Progenitor cell of endocrine pancreas (in vitro differentiated cells): ENCODE results near the gene PLCH1. TPM values are rescaled to one million over a fixed set of nuclear protein-coding genes. Genes with fewer than 3 reads are reported as not detected.

Experiments used
- DNase-seq: peaks from one replicate; pipeline ENCODE4 v3.0.0; 2021; ENCODE audit warnings: low spot score; ENCODE audit not compliant: unreplicated experiment
- H3K27ac Mint-ChIP-seq: 2 replicates; pipeline ENCODE4 v1.8.0; 2021; ENCODE audit warnings: mild to moderate bottlenecking, moderate library complexity, mixed read lengths
- H3K27me3 Mint-ChIP-seq: 2 replicates; pipeline ENCODE4 v1.8.0; 2021; ENCODE audit warnings: mixed read lengths
- H3K36me3 Mint-ChIP-seq: 2 replicates; pipeline ENCODE4 v1.8.0; 2022; ENCODE audit warnings: mixed read lengths; ENCODE audit not compliant: insufficient read depth
- H3K4me1 Mint-ChIP-seq: 2 replicates; pipeline ENCODE4 v1.8.0; 2021; ENCODE audit warnings: low read depth, mixed read lengths
- H3K4me3 Mint-ChIP-seq: 2 replicates; pipeline ENCODE4 v1.8.0; 2021; ENCODE audit warnings: low read depth, mild to moderate bottlenecking, moderate library complexity, mixed read lengths
- H3K9me3 Mint-ChIP-seq: 2 replicates; pipeline ENCODE4 v1.8.0; 2021; ENCODE audit warnings: low read depth, mixed read lengths
- CTCF ChIP-seq: fragments of 200-600 bp; sonication (generic); IDR thresholded peaks from one replicate; pipeline ENCODE4 v1.5.0; 2021; ENCODE audit warnings: antibody characterized with exemption, mild to moderate bottlenecking; ENCODE audit not compliant: unreplicated experiment
- total RNA-seq: library from RNA; stranded (reverse); gene quantifications from 2 replicates; pipeline ENCODE4 v1.2.1, GENCODE V29; 2021

Gene PLCH1
- total RNA-seq, 1 donor from 2014 or later, result 14.2 TPM

DNA sequence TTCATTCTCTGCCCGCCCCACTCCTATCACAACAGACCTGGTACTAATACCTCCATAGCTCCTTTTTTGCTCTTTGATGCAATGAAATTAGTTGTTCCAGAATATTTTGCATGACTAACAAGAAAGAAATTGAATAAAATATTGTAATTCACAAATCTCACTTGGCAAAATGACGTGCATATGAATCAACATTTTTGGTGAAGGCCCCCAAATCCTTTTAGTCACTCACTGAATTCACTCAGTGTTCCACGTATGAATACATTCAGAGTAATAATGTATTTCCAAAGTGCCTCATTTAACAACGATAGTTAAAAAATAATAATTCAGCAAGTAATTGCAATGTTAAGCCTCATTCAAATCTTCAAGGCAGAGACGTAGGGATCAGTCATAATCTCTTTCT, 302.8 kb downstream of the PLCH1 start:
- Mint-ChIP-seq H3K4me3 (no peak overlapping the region), H3K4me1 (peaks cover 6% of the 10 kb centered on the region), H3K9me3 (no peaks in the 10 kb centered on the region), H3K36me3 (no peaks in the 10 kb centered on the region), H3K27me3 (no peaks in the 10 kb centered on the region), H3K27ac (no peak overlapping the region)
- no peak for TF ChIP-seq CTCF
- no peak for DNase-seq

GRCh38 chr3:155441506-155441905, 303.4 kb downstream of the PLCH1 start:
- H3K9me3 Mint-ChIP-seq, result no peaks in the 10 kb centered on the region
- no peaks in the 10 kb centered on the region for H3K27me3 Mint-ChIP-seq

GRCh38 chr3:155441026-155441425, 303.8 kb downstream of the PLCH1 start:
- no peaks in the 10 kb centered on the region for H3K9me3 Mint-ChIP-seq
- TF ChIP-seq CTCF, result no peak
- H3K36me3 Mint-ChIP-seq, result no peaks in the 10 kb centered on the region
- H3K27me3 Mint-ChIP-seq, result no peaks in the 10 kb centered on the region
- no peak overlapping the region for H3K4me3 Mint-ChIP-seq
- peak overlapping the region; percentile 24 for H3K27ac Mint-ChIP-seq
- DNase-seq, result no peak
- peaks cover 6% of the 10 kb centered on the region for H3K4me1 Mint-ChIP-seq

More at GRCh38 chr3:155441506-155441905, 303.4 kb downstream of the PLCH1 start:
- Mint-ChIP-seq H3K4me1 (peaks cover 6% of the 10 kb centered on the region), H3K36me3 (no peaks in the 10 kb centered on the region), H3K4me3 (no peak overlapping the region), H3K27ac (no peak overlapping the region)
- no peak for DNase-seq
- no peak for TF ChIP-seq CTCF

GRCh38 chr3:155435821-155436220, 309.1 kb downstream of the PLCH1 start:
- Mint-ChIP-seq H3K4me1 (no peaks in the 10 kb centered on the region), H3K4me3 (no peak overlapping the region), H3K36me3 (no peaks in the 10 kb centered on the region), H3K27ac (no peak overlapping the region), H3K9me3 (no peaks in the 10 kb centered on the region), H3K27me3 (no peaks in the 10 kb centered on the region)
- DNase-seq, result no peak
- TF ChIP-seq CTCF, result no peak

GRCh38 chr3:155431856-155432570, 312.9 kb downstream of the PLCH1 start:
- no peak overlapping the region for H3K4me3 Mint-ChIP-seq
- no peaks in the 10 kb centered on the region for H3K36me3 Mint-ChIP-seq
- H3K9me3 Mint-ChIP-seq, result peaks cover 8% of the 10 kb centered on the region
- no peak overlapping the region for H3K27ac Mint-ChIP-seq
- H3K4me1 Mint-ChIP-seq, result no peaks in the 10 kb centered on the region
- no peaks in the 10 kb centered on the region for H3K27me3 Mint-ChIP-seq
- no peak for TF ChIP-seq CTCF
- no peak for DNase-seq
